Central memory CD8-positive, alpha-beta T cell (primary cell): ENCODE data around the gene SPATA2.

Experiments
- ATAC-seq: fragments of 150-1000 bp; cut with Tn5 transposase; replicated peaks from 2 replicates; pipeline ENCODE4 v1.10.0; 2022; ENCODE audit warnings: mild to moderate bottlenecking, moderate FRiP score, moderate number of reproducible peaks; ENCODE audit not compliant: poor library complexity, severe bottlenecking; ENCODE audit errors: extremely low read depth
- DNase-seq, 2 donors: peaks; one replicate each; pipeline ENCODE4 v3.0.0; 2021; ENCODE audit warnings: low spot score in 2 of 2
- H3K27ac Mint-ChIP-seq: one replicate; pipeline ENCODE4 v1.8.0; 2022; ENCODE audit warnings: low read depth, mild to moderate bottlenecking, moderate library complexity, mixed read lengths
- H3K27me3 Mint-ChIP-seq: one replicate; pipeline ENCODE4 v1.8.0; 2022; ENCODE audit warnings: mixed read lengths
- H3K36me3 Mint-ChIP-seq: one replicate; pipeline ENCODE4 v1.8.0; 2022; ENCODE audit warnings: mild to moderate bottlenecking, moderate library complexity, mixed read lengths; ENCODE audit not compliant: insufficient read depth
- H3K4me1 Mint-ChIP-seq: one replicate; pipeline ENCODE4 v1.8.0; 2022; ENCODE audit warnings: mixed read lengths
- H3K4me3 Mint-ChIP-seq: one replicate; pipeline ENCODE4 v1.8.0; 2022; ENCODE audit warnings: mild to moderate bottlenecking, moderate library complexity, mixed read lengths
- H3K9me3 Mint-ChIP-seq: one replicate; pipeline ENCODE4 v1.8.0; 2022; ENCODE audit warnings: mixed read lengths

SPATA2 gene

GRCh38 chr20:49892260-49892659, 23.1 kb downstream of the SPATA2 start:
- H3K27ac Mint-ChIP-seq, result peak overlapping the region; percentile 78
- no peak for ATAC-seq
- DNase-seq, result no peak
- H3K36me3 Mint-ChIP-seq, result peaks cover 11% of the 10 kb centered on the region
- H3K9me3 Mint-ChIP-seq, result no peaks in the 10 kb centered on the region
- no peaks in the 10 kb centered on the region for H3K27me3 Mint-ChIP-seq
- no peak overlapping the region for H3K4me3 Mint-ChIP-seq
- H3K4me1 Mint-ChIP-seq, result peaks cover 28% of the 10 kb centered on the region

GRCh38 chr20:49891476-49892110, 23.7 kb downstream of the SPATA2 start:
- H3K4me1 Mint-ChIP-seq, result peaks cover 28% of the 10 kb centered on the region
- DNase-seq, result no peak
- peaks cover 18% of the 10 kb centered on the region for H3K36me3 Mint-ChIP-seq
- no peak for ATAC-seq
- H3K27me3 Mint-ChIP-seq, result no peaks in the 10 kb centered on the region
- no peaks in the 10 kb centered on the region for H3K9me3 Mint-ChIP-seq
- H3K27ac Mint-ChIP-seq, result no peak overlapping the region
- H3K4me3 Mint-ChIP-seq, result no peak overlapping the region

GRCh38 chr20:49890471-49891361, 24.6 kb downstream of the SPATA2 start:
- no peak for DNase-seq
- no peak overlapping the region for H3K4me3 Mint-ChIP-seq
- H3K36me3 Mint-ChIP-seq, result peaks cover 26% of the 10 kb centered on the region
- H3K27ac Mint-ChIP-seq, result no peak overlapping the region
- ATAC-seq, result no peak
- no peaks in the 10 kb centered on the region for H3K9me3 Mint-ChIP-seq
- no peaks in the 10 kb centered on the region for H3K27me3 Mint-ChIP-seq
- peaks cover 28% of the 10 kb centered on the region for H3K4me1 Mint-ChIP-seq

- H3K4me3 Mint-ChIP-seq, result no peak overlapping the region
- no peaks in the 10 kb centered on the region for H3K9me3 Mint-ChIP-seq
- H3K27me3 Mint-ChIP-seq, result no peaks in the 10 kb centered on the region
- H3K4me1 Mint-ChIP-seq, result peaks cover 28% of the 10 kb centered on the region
- ATAC-seq, result no peak
- no peak overlapping the region for H3K27ac Mint-ChIP-seq
- H3K36me3 Mint-ChIP-seq, result peaks cover 28% of the 10 kb centered on the region
- DNase-seq, result no peak
These were observed 25.4 kb downstream of the SPATA2 start for GRCh38 chr20:49889935-49890333.

GRCh38 chr20:49889001-49889934, 26.1 kb downstream of the SPATA2 start:
- no peak for DNase-seq
- peaks cover 27% of the 10 kb centered on the region for H3K4me1 Mint-ChIP-seq
- no peak overlapping the region for H3K4me3 Mint-ChIP-seq
- H3K9me3 Mint-ChIP-seq, result no peaks in the 10 kb centered on the region
- peak overlapping the region; percentile 19 for H3K27ac Mint-ChIP-seq
- no peaks in the 10 kb centered on the region for H3K27me3 Mint-ChIP-seq
- no peak for ATAC-seq
- H3K36me3 Mint-ChIP-seq, result peaks cover 30% of the 10 kb centered on the region

- Mint-ChIP-seq H3K4me3 (no peak overlapping the region), H3K27me3 (no peaks in the 10 kb centered on the region), H3K36me3 (peaks cover 31% of the 10 kb centered on the region), H3K9me3 (no peaks in the 10 kb centered on the region), H3K27ac (peak overlapping the region; percentile 19), H3K4me1 (peaks cover 18% of the 10 kb centered on the region)
- no peak for ATAC-seq
- DNase-seq, result peak; percentile 25 to 48
These were observed 26.9 kb downstream of the SPATA2 start for GRCh38 chr20:49888212-49889000.

- no peak overlapping the region for H3K27ac Mint-ChIP-seq
- peaks cover 12% of the 10 kb centered on the region for H3K4me1 Mint-ChIP-seq
- no peak for DNase-seq
- ATAC-seq, result no peak
- no peaks in the 10 kb centered on the region for H3K27me3 Mint-ChIP-seq
- H3K4me3 Mint-ChIP-seq, result no peak overlapping the region
- peaks cover 31% of the 10 kb centered on the region for H3K36me3 Mint-ChIP-seq
- H3K9me3 Mint-ChIP-seq, result no peaks in the 10 kb centered on the region
These were observed 27.8 kb downstream of the SPATA2 start for GRCh38 chr20:49887251-49888211.

- H3K36me3 Mint-ChIP-seq, result peaks cover 35% of the 10 kb centered on the region
- H3K4me3 Mint-ChIP-seq, result no peak overlapping the region
- DNase-seq (no peak), ATAC-seq (no peak)
- peak overlapping the region; percentile 71 for H3K27ac Mint-ChIP-seq
- no peaks in the 10 kb centered on the region for H3K27me3 Mint-ChIP-seq
- no peaks in the 10 kb centered on the region for H3K9me3 Mint-ChIP-seq
- H3K4me1 Mint-ChIP-seq, result peaks cover 12% of the 10 kb centered on the region
These were observed 28.6 kb downstream of the SPATA2 start for GRCh38 chr20:49886571-49887213.

- DNase-seq (no peak), ATAC-seq (no peak)
- Mint-ChIP-seq H3K27me3 (no peaks in the 10 kb centered on the region), H3K27ac (no peak overlapping the region), H3K9me3 (no peaks in the 10 kb centered on the region), H3K36me3 (peaks cover 35% of the 10 kb centered on the region), H3K4me1 (peaks cover 12% of the 10 kb centered on the region), H3K4me3 (no peak overlapping the region)
These were observed 29.6 kb downstream of the SPATA2 start for GRCh38 chr20:49885558-49886332.

- ATAC-seq, result no peak
- Mint-ChIP-seq H3K4me3 (no peak overlapping the region), H3K27me3 (no peaks in the 10 kb centered on the region), H3K27ac (no peak overlapping the region), H3K36me3 (peaks cover 42% of the 10 kb centered on the region), H3K4me1 (peaks cover 2% of the 10 kb centered on the region), H3K9me3 (no peaks in the 10 kb centered on the region)
- no peak for DNase-seq
These were observed 32.0 kb downstream of the SPATA2 start for GRCh38 chr20:49883246-49883802.
